PC-9 (cell line): ENCODE measurements around the gene MAML3.

Source experiments
- CTCF ChIP-seq: fragments of 200-600 bp; sonication (generic); conservative IDR thresholded peaks from 2 replicates; pipeline ENCODE4 v1.6.1; 2017; ENCODE audit warnings: mixed run types, antibody characterized with exemption, mild to moderate bottlenecking, moderate library complexity
- EZH2 ChIP-seq: fragments of 200-600 bp; sonication (generic); IDR thresholded peaks from 2 replicates; pipeline ENCODE4 v1.8.0; 2017; ENCODE audit warnings: antibody characterized with exemption, low read depth

GRCh38 chr4:139844459-139845036 lies 309.4 kb downstream of the MAML3 start:
- TF ChIP-seq CTCF (no peak), EZH2 (no peak)
